Measurements from ENCODE around the gene ZCCHC2. TPM values are rescaled to one million over a fixed set of nuclear protein-coding genes. Genes with fewer than 3 reads are reported as not detected.

The ZCCHC2 gene
- total RNA-seq, 3 donors from 2014 or later, result 31.9 to 39.5 (median 35.7) TPM

DNA sequence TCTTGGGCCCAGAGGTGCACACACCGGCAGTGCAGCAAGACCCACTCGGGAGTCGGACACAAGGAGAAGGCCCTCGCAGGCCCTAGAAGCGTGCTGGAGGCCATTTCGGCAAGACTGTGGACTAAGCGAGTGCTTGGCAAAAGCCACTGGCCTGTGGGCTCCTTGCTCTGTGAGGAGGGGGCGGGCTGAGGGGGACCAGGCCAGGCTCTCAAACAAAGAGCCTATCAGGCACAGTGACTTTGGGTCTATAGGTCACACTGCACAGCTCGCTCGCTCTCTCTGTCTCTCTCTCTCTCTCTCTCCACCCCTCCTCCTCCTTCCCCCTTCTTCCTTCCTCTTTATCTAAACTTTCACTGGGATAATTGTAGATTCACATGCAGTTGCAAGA lies 23.6 kb upstream of the ZCCHC2 start:
- H3K27me3 Mint-ChIP-seq (ENCODE audit: low read depth), result no peaks in the 10 kb centered on the region
- no peaks in the 10 kb centered on the region for H3K9me3 Mint-ChIP-seq
- H3K36me3 Mint-ChIP-seq (ENCODE audit: insufficient read depth), result peaks cover 2% of the 10 kb centered on the region
- no peak overlapping the region for H3K4me3 Mint-ChIP-seq
- no peak for ATAC-seq
- no peak for DNase-seq
- no peaks in the 10 kb centered on the region for H3K4me1 Mint-ChIP-seq (ENCODE audit: low read depth)

- Mint-ChIP-seq H3K36me3 (ENCODE audit: insufficient read depth) (peaks cover 2% of the 10 kb centered on the region), H3K9me3 (no peaks in the 10 kb centered on the region), H3K27me3 (ENCODE audit: low read depth) (no peaks in the 10 kb centered on the region), H3K4me1 (ENCODE audit: low read depth) (peaks cover 3% of the 10 kb centered on the region), H3K4me3 (no peak overlapping the region)
- ATAC-seq (no peak), DNase-seq (no peak)
Observed at GRCh38 chr18:62500174-62500573, 22.7 kb upstream of the ZCCHC2 start.

DNA sequence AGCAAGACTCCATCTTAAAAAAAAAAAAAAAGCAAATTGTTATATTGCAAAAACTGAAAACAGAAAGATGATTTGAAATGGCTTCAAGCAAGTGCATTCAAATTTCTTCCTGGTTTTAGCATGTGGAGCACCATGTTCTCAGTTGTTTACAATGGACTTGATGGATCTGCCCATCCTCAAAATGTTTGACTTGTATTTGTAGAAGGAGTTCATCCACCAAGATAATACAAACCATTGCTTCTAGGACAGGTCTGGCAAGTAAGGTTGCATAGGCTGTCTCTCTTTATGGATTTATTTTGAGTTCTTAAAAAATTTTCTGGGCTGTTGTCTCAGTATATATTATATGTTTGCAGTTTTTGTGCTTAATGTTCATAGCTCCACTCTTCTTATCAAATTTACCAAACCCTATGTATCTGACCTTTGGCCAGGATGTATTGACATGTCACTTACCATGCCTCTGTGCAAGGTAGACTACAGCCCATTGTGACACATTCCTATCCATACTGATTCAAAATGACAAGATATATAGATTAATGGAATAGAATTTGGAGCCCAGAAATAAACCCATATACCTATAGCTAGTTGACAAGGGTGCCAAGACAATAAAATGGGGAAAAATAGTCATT lies 21.7 kb upstream of the ZCCHC2 start:
- H3K4me3 Mint-ChIP-seq, result no peak overlapping the region
- no peaks in the 10 kb centered on the region for H3K27me3 Mint-ChIP-seq (ENCODE audit: low read depth)
- peaks cover 10% of the 10 kb centered on the region for H3K4me1 Mint-ChIP-seq (ENCODE audit: low read depth)
- ATAC-seq, result no peak
- peaks cover 2% of the 10 kb centered on the region for H3K36me3 Mint-ChIP-seq (ENCODE audit: insufficient read depth)
- no peaks in the 10 kb centered on the region for H3K9me3 Mint-ChIP-seq
- no peak for DNase-seq

- Mint-ChIP-seq H3K4me3 (peak overlapping the region; percentile 80), H3K27me3 (ENCODE audit: low read depth) (no peaks in the 10 kb centered on the region), H3K4me1 (ENCODE audit: low read depth) (peaks cover 18% of the 10 kb centered on the region), H3K9me3 (no peaks in the 10 kb centered on the region), H3K36me3 (ENCODE audit: insufficient read depth) (peaks cover 2% of the 10 kb centered on the region)
- DNase-seq (no peak), ATAC-seq (peak; percentile 95 to 99)
Observed at GRCh38 chr18:62505669-62506494, 16.9 kb upstream of the ZCCHC2 start.

- Mint-ChIP-seq H3K4me3 (peak overlapping the region; percentile 80), H3K4me1 (ENCODE audit: low read depth) (peaks cover 18% of the 10 kb centered on the region), H3K9me3 (peaks cover 3% of the 10 kb centered on the region), H3K27me3 (ENCODE audit: low read depth) (no peaks in the 10 kb centered on the region), H3K36me3 (ENCODE audit: insufficient read depth) (no peaks in the 10 kb centered on the region)
- ATAC-seq, result peak in 1 of 2 donors; percentile 1
- DNase-seq, result no peak
Observed at GRCh38 chr18:62506495-62507143, 16.2 kb upstream of the ZCCHC2 start.

GRCh38 chr18:62509779-62510178 lies 13.0 kb upstream of the ZCCHC2 start:
- ATAC-seq (no peak), DNase-seq (no peak)
- H3K27me3 Mint-ChIP-seq (ENCODE audit: low read depth), result no peaks in the 10 kb centered on the region
- peaks cover 14% of the 10 kb centered on the region for H3K36me3 Mint-ChIP-seq (ENCODE audit: insufficient read depth)
- no peak overlapping the region for H3K4me3 Mint-ChIP-seq
- peaks cover 34% of the 10 kb centered on the region for H3K9me3 Mint-ChIP-seq
- H3K4me1 Mint-ChIP-seq (ENCODE audit: low read depth), result peaks cover 18% of the 10 kb centered on the region

DNA sequence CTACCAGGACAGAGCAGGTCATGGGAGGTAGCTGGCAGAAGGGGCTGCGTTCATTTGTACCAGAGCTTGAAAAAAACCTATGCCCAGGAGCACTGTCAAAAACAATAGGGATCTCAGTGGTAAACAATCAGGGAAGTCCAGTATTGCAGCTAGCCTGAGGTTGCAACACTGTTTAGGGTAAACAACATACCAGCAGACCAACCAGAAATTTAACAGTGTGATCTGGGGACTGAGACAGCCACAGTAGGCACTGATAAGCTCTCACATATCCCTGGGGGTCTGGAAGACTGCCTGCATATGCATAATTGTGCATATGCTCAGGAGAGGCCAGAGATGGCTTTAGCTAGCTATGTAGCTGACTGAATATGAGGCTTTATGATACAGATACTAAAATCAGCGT lies 12.0 kb upstream of the ZCCHC2 start:
- ATAC-seq (no peak), DNase-seq (no peak)
- peaks cover 35% of the 10 kb centered on the region for H3K9me3 Mint-ChIP-seq
- H3K4me1 Mint-ChIP-seq (ENCODE audit: low read depth), result peaks cover 10% of the 10 kb centered on the region
- no peak overlapping the region for H3K4me3 Mint-ChIP-seq
- no peaks in the 10 kb centered on the region for H3K27me3 Mint-ChIP-seq (ENCODE audit: low read depth)
- peaks cover 14% of the 10 kb centered on the region for H3K36me3 Mint-ChIP-seq (ENCODE audit: insufficient read depth)

GRCh38 chr18:62512532-62512931 lies 10.3 kb upstream of the ZCCHC2 start:
- H3K36me3 Mint-ChIP-seq (ENCODE audit: insufficient read depth), result peaks cover 14% of the 10 kb centered on the region
- H3K9me3 Mint-ChIP-seq, result peaks cover 35% of the 10 kb centered on the region
- DNase-seq (no peak), ATAC-seq (no peak)
- H3K27me3 Mint-ChIP-seq (ENCODE audit: low read depth), result no peaks in the 10 kb centered on the region
- no peaks in the 10 kb centered on the region for H3K4me1 Mint-ChIP-seq (ENCODE audit: low read depth)
- no peak overlapping the region for H3K4me3 Mint-ChIP-seq

DNA sequence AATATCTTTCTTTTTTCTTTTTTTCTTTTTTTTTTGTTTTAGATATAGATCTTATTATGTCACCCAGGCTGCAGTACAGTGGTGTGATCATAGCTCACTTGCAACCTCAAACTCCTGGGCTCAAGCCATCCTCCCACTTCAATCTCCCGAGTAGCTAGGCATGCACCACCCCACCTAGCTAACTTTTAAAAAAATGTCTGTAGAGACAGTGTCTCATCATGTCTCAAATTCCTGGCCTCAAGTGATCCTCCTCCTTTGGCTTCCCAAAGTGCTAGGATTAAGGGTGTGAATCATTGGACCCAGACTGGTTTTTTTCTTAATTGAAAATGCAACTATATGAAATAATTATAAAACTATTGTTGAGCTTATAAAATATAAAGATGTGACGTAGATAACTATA lies 9.8 kb upstream of the ZCCHC2 start:
- H3K27me3 Mint-ChIP-seq (ENCODE audit: low read depth), result no peaks in the 10 kb centered on the region

GRCh38 chr18:62514570-62514969 lies 8.3 kb upstream of the ZCCHC2 start:
- H3K9me3 Mint-ChIP-seq, result peaks cover 35% of the 10 kb centered on the region
- peaks cover 14% of the 10 kb centered on the region for H3K36me3 Mint-ChIP-seq (ENCODE audit: insufficient read depth)
- H3K4me1 Mint-ChIP-seq (ENCODE audit: low read depth), result peaks cover under 1% of the 10 kb centered on the region
- ATAC-seq (no peak), DNase-seq (no peak)
- no peak overlapping the region for H3K4me3 Mint-ChIP-seq
- H3K27me3 Mint-ChIP-seq (ENCODE audit: low read depth), result no peaks in the 10 kb centered on the region

More for the DNA sequence above, 9.8 kb upstream of the ZCCHC2 start:
- Mint-ChIP-seq H3K9me3 (peaks cover 35% of the 10 kb centered on the region), H3K4me3 (no peak overlapping the region), H3K4me1 (ENCODE audit: low read depth) (no peaks in the 10 kb centered on the region), H3K36me3 (ENCODE audit: insufficient read depth) (peaks cover 14% of the 10 kb centered on the region)
- ATAC-seq (no peak), DNase-seq (no peak)

- peaks cover 12% of the 10 kb centered on the region for H3K4me1 Mint-ChIP-seq (ENCODE audit: low read depth)
- no peaks in the 10 kb centered on the region for H3K27me3 Mint-ChIP-seq (ENCODE audit: low read depth)
- H3K4me3 Mint-ChIP-seq, result no peak overlapping the region
- no peak for DNase-seq
- peaks cover 35% of the 10 kb centered on the region for H3K9me3 Mint-ChIP-seq
- ATAC-seq, result no peak
- H3K36me3 Mint-ChIP-seq (ENCODE audit: insufficient read depth), result peaks cover 14% of the 10 kb centered on the region
Observed at GRCh38 chr18:62516242-62516641, 6.6 kb upstream of the ZCCHC2 start.

DNA sequence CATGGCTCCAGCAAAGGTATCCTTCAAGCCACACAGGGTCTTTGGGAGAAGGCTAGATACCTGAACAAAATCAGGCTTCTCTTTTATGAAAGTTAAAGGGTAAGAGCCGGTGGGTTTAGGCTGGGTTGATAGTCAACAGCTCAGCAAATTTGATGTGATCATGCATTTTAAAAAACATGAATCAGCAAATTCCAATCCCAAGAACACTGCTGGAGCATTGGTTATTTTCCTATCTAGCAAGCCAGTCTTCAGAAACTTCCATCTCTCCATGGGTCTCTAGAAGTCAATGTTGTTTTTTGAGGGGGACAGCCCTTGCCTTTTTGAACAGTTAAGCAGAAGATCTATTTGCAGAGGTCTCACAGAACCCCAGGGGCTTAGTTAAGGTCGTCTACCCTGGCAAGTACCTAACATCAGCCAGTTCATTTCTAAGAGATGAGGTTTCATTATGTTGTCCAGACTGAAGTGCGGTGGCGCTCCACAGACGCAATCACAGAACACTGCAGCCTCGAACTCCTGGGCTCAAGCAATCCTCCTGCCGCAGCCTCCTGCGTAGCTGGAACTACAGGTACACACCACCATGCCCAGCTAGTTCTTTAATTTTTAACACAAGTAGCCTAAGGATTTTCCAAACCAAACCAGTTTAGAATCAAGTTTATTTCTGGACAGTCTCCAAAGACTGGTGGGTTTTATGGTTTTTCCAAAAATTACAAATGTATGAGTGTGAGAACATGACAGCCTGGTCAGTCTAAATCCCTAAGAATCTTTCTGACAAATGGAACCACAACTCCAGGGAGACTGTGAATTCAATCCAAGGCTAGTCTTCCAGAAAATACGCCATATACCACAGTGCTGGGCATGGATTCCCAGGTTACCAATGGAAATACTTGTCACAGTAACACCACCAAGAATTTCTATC lies 4.1 kb upstream of the ZCCHC2 start:
- peaks cover 3% of the 10 kb centered on the region for H3K36me3 Mint-ChIP-seq (ENCODE audit: insufficient read depth)
- peaks cover 11% of the 10 kb centered on the region for H3K9me3 Mint-ChIP-seq
- H3K4me1 Mint-ChIP-seq (ENCODE audit: low read depth), result peaks cover 18% of the 10 kb centered on the region

DNA sequence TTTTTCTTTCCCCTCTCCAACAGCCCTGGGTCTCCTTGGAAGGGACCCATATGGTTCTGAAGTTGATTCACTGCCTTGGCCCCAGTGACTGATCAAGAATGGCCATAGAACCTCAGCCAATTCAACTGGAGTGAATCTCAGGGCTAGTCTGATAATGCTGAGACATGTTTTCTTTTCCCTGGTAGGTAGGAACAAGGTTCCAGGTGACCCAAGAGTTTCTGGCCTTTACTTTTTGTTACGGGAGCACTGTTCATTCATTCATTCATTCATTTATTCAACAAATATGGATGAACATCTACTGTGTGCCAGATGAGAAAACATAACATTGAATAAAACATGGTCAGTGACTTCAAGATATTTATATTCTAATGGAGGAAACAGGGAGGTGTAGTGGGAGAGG lies 3.1 kb upstream of the ZCCHC2 start:
- Mint-ChIP-seq H3K4me3 (no peak overlapping the region), H3K36me3 (ENCODE audit: insufficient read depth) (no peaks in the 10 kb centered on the region), H3K27me3 (ENCODE audit: low read depth) (no peaks in the 10 kb centered on the region), H3K4me1 (ENCODE audit: low read depth) (peaks cover 18% of the 10 kb centered on the region), H3K9me3 (peaks cover 2% of the 10 kb centered on the region)
- DNase-seq (no peak), ATAC-seq (no peak)

More for the DNA sequence above, 4.1 kb upstream of the ZCCHC2 start:
- H3K4me3 Mint-ChIP-seq, result no peak overlapping the region
- ATAC-seq (no peak), DNase-seq (no peak)
- no peaks in the 10 kb centered on the region for H3K27me3 Mint-ChIP-seq (ENCODE audit: low read depth)

DNA sequence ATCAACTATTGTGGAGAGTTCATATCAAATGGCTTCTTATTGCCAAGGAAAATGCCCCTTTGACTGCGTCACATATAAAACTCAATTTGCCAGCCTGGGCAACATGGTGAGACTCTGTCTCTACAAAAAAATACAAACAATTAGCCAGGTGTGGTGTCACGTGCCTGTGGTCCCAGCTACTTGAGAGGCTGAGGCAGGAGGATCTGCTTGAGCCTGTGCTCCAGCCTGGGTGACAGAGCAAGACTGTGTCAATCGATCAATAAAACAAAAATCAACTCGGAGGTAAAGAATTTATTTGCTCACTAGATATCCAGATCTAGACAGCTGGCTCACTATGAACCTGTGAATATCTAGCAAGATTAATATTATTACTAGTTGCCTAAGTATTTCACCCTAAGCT lies 1.7 kb upstream of the ZCCHC2 start:
- H3K27me3 Mint-ChIP-seq (ENCODE audit: low read depth), result no peaks in the 10 kb centered on the region
- ATAC-seq, result no peak
- no peak for DNase-seq

More for the DNA sequence above, 1.7 kb upstream of the ZCCHC2 start:
- Mint-ChIP-seq H3K36me3 (ENCODE audit: insufficient read depth) (peaks cover 9% of the 10 kb centered on the region), H3K4me1 (ENCODE audit: low read depth) (peaks cover 30% of the 10 kb centered on the region), H3K9me3 (no peaks in the 10 kb centered on the region), H3K4me3 (peak overlapping the region; percentile 89)

Data from activated T-cell treated with anti-CD3 and anti-CD28 coated beads, Interleukin-2, amount 50 U/mL, for 4 hours (primary cell).